ENCODE measurements around the gene USP17L17. TPM values are rescaled to one million over a fixed set of nuclear protein-coding genes. Genes with fewer than 3 reads are reported as not detected.
"Not testable (repeated sequence)": the region's sequence is repeated elsewhere in the genome, so short reads cannot be mapped to it uniquely, and the experiment has no call there.

Gene USP17L17
- not detected in 2 replicates for total RNA-seq (2014; rRNA removed; shearing (Covaris generic))

GRCh38 chr4:9243579-9243978 is at the start of gene USP17L17:
Gene USP17L17, plus strand, starts transcription at chr4:9243879. Its CDS starts 0 bp downstream, at chr4:9243879.
- not testable (repeated sequence) for H3K4me3 ChIP-seq (ENCODE audit: insufficient read depth, low read depth, low read length); DNase-seq; H3K36me3 ChIP-seq (replicated peaks; ENCODE audit: control insufficient read depth, insufficient read depth, low read length); H3K27me3 ChIP-seq (ENCODE audit: control insufficient read depth, insufficient read depth, low read length)

GRCh38 chr4:9210357-9210756 is 33.3 kb upstream of the USP17L17 start, which contains the start of gene USP17L10:
Gene USP17L10, plus strand, starts transcription at chr4:9210657. Its CDS starts 0 bp downstream, at chr4:9210657.
- not testable (repeated sequence) for DNase-seq; H3K27me3 ChIP-seq (ENCODE audit: control insufficient read depth, insufficient read depth, low read length); H3K4me3 ChIP-seq (ENCODE audit: insufficient read depth, low read depth, low read length); H3K36me3 ChIP-seq (replicated peaks; ENCODE audit: control insufficient read depth, insufficient read depth, low read length)

DNA sequence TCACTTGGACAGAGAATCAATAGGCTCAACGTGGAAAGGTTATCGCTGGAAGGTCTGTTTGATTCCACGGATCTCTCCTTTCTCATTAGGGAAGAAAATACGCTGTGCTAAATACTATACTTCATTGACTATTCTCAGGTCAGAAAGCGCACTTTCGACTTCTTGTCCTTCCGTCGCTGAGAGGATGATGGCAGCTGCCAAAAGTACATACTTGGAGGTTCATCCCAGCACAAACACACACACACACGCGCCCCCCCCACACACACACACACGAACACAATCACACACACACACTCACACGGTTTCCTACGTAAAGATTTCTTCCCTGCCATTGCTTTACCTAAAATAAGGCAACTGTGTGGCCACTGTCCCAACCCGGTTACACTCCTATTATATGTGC is 29.0 kb upstream of the USP17L17 start:
- not testable (repeated sequence) for H3K27me3 ChIP-seq (ENCODE audit: control insufficient read depth, insufficient read depth, low read length); DNase-seq; H3K4me3 ChIP-seq (ENCODE audit: insufficient read depth, low read depth, low read length); H3K36me3 ChIP-seq (replicated peaks; ENCODE audit: control insufficient read depth, insufficient read depth, low read length)

DNA sequence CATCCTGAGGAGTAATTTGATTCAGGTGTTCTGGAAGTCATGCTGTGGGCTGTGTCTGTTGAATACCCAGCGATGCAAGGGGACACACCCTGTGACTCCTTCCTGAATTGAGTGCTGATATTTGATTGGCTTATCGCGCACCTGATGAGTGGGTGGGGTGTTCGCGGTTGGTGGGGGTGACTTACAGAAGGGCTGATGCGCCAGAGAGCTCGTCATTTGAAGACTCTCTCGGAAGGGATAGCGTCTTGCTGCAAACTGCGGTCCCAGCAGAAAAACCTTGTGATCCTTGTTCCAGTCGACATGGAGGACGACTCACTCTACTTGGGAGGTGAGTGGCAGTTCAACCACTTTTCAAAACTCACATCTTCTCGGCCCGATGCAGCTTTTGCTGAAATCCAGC is 28.6 kb upstream of the USP17L17 start, which contains the start of gene USP17L11:
Gene USP17L11 (plus strand): TSS at position 301 of the 400 bp plus-strand sequence. CDS start 0 bp downstream, at position 301.
- not testable (repeated sequence) for H3K36me3 ChIP-seq (replicated peaks; ENCODE audit: control insufficient read depth, insufficient read depth, low read length); H3K27me3 ChIP-seq (ENCODE audit: control insufficient read depth, insufficient read depth, low read length); DNase-seq; H3K4me3 ChIP-seq (ENCODE audit: insufficient read depth, low read depth, low read length)

- H3K36me3 ChIP-seq (replicated peaks; ENCODE audit: control insufficient read depth, insufficient read depth, low read length); H3K27me3 ChIP-seq (ENCODE audit: control insufficient read depth, insufficient read depth, low read length); H3K4me3 ChIP-seq (ENCODE audit: insufficient read depth, low read depth, low read length); DNase-seq: not testable (repeated sequence)
Observed at GRCh38 chr4:9219852-9220251, 23.8 kb upstream of the USP17L17 start, which contains the start of gene USP17L12. Gene USP17L12, plus strand, starts transcription at chr4:9220152. Its CDS starts 0 bp downstream, at chr4:9220152.

- not testable (repeated sequence) for DNase-seq; H3K4me3 ChIP-seq (ENCODE audit: insufficient read depth, low read depth, low read length); H3K36me3 ChIP-seq (replicated peaks; ENCODE audit: control insufficient read depth, insufficient read depth, low read length); H3K27me3 ChIP-seq (ENCODE audit: control insufficient read depth, insufficient read depth, low read length)
Observed at GRCh38 chr4:9224596-9224995, 19.1 kb upstream of the USP17L17 start, which contains the start of gene USP17L13. Gene USP17L13, plus strand, starts transcription at chr4:9224896. Its CDS starts 0 bp downstream, at chr4:9224896.

GRCh38 chr4:9230249-9230648 is 13.4 kb upstream of the USP17L17 start:
- H3K4me3 ChIP-seq (ENCODE audit: insufficient read depth, low read depth, low read length); DNase-seq; H3K36me3 ChIP-seq (replicated peaks; ENCODE audit: control insufficient read depth, insufficient read depth, low read length); H3K27me3 ChIP-seq (ENCODE audit: control insufficient read depth, insufficient read depth, low read length): not testable (repeated sequence)

DNA sequence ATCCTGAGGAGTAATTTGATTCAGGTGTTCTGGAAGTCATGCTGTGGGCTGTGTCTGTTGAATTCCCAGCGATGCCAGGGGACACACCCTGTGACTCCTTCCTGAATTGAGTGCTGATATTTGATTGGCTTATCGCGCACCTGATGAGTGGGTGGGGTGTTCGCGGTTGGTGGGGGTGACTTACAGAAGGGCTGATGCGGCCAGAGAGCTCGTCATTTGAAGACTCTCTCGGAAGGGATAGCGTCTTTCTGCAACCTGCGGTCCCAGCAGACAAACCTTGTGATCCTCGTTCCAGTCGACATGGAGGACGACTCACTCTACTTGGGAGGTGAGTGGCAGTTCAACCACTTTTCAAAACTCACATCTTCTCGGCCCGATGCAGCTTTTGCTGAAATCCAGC is 9.6 kb upstream of the USP17L17 start, which contains the start of gene USP17L15:
Gene USP17L15 (plus strand): TSS at position 301 of the 400 bp plus-strand sequence. CDS start 0 bp downstream, at position 301.
- not testable (repeated sequence) for H3K27me3 ChIP-seq (ENCODE audit: control insufficient read depth, insufficient read depth, low read length); DNase-seq; H3K4me3 ChIP-seq (ENCODE audit: insufficient read depth, low read depth, low read length); H3K36me3 ChIP-seq (replicated peaks; ENCODE audit: control insufficient read depth, insufficient read depth, low read length)

DNA sequence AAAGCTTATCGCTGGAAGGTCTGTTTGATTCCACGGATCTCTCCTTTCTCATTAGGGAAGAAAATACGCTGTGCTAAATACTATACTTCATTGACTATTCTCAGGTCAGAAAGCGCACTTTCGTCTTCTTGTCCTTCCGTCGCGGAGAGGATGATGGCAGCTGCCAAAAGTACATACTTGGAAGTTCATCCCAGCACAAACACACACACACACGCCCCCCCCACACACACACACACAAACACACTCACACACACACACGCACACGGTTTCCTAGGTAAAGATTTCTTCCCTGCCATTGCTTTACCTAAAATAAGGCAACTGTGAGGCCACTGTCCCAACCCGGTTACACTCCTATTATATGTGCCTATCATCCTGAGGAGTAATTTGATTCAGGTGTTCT is 5.2 kb upstream of the USP17L17 start:
- H3K36me3 ChIP-seq (replicated peaks; ENCODE audit: control insufficient read depth, insufficient read depth, low read length); H3K27me3 ChIP-seq (ENCODE audit: control insufficient read depth, insufficient read depth, low read length); H3K4me3 ChIP-seq (ENCODE audit: insufficient read depth, low read depth, low read length); DNase-seq: not testable (repeated sequence)

GRCh38 chr4:9247953-9248680 is 4.4 kb downstream of the USP17L17 start, which contains the start of gene USP17L18:
Gene USP17L18, plus strand, starts transcription at chr4:9248630. Its CDS starts 0 bp downstream, at chr4:9248630.
- H3K27me3 ChIP-seq (ENCODE audit: control insufficient read depth, insufficient read depth, low read length); DNase-seq; H3K4me3 ChIP-seq (ENCODE audit: insufficient read depth, low read depth, low read length): not testable (repeated sequence)

DNA sequence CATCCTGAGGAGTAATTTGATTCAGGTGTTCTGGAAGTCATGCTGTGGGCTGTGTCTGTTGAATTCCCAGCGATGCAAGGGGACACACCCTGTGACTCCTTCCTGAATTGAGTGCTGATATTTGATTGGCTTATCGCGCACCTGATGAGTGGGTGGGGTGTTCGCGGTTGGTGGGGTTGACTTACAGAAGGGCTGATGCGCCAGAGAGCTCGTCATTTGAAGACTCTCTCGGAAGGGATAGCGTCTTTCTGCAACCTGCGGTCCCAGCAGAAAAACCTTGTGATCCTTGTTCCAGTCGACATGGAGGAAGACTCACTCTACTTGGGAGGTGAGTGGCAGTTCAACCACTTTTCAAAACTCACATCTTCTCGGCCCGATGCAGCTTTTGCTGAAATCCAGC is 9.4 kb downstream of the USP17L17 start, which contains the start of gene USP17L19:
Gene USP17L19 (plus strand): TSS at position 301 of the 400 bp plus-strand sequence. CDS start 0 bp downstream, at position 301.
- not testable (repeated sequence) for H3K27me3 ChIP-seq (ENCODE audit: control insufficient read depth, insufficient read depth, low read length); H3K4me3 ChIP-seq (ENCODE audit: insufficient read depth, low read depth, low read length); H3K36me3 ChIP-seq (replicated peaks; ENCODE audit: control insufficient read depth, insufficient read depth, low read length); DNase-seq

More at GRCh38 chr4:9247953-9248680, 4.4 kb downstream of the USP17L17 start, which contains the start of gene USP17L18:
- H3K36me3 ChIP-seq (replicated peaks; ENCODE audit: control insufficient read depth, insufficient read depth, low read length), result not testable (repeated sequence)

GRCh38 chr4:9257824-9258223 is 14.1 kb downstream of the USP17L17 start, which contains the start of gene USP17L20:
Gene USP17L20, plus strand, starts transcription at chr4:9258124. Its CDS starts 0 bp downstream, at chr4:9258124.
- DNase-seq; H3K4me3 ChIP-seq (ENCODE audit: insufficient read depth, low read depth, low read length); H3K27me3 ChIP-seq (ENCODE audit: control insufficient read depth, insufficient read depth, low read length); H3K36me3 ChIP-seq (replicated peaks; ENCODE audit: control insufficient read depth, insufficient read depth, low read length): not testable (repeated sequence)

DNA sequence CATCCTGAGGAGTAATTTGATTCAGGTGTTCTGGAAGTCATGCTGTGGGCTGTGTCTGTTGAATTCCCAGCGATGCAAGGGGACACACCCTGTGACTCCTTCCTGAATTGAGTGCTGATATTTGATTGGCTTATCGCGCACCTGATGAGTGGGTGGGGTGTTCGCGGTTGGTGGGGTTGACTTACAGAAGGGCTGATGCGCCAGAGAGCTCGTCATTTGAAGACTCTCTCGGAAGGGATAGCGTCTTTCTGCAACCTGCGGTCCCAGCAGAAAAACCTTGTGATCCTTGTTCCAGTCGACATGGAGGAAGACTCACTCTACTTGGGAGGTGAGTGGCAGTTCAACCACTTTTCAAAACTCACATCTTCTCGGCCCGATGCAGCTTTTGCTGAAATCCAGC is 18.9 kb downstream of the USP17L17 start, which contains the start of gene USP17L21:
Gene USP17L21 (plus strand): TSS at position 301 of the 400 bp plus-strand sequence. CDS start 0 bp downstream, at position 301.
- not testable (repeated sequence) for H3K27me3 ChIP-seq (ENCODE audit: control insufficient read depth, insufficient read depth, low read length); DNase-seq; H3K36me3 ChIP-seq (replicated peaks; ENCODE audit: control insufficient read depth, insufficient read depth, low read length)

GRCh38 chr4:9267319-9267718 is 23.6 kb downstream of the USP17L17 start, which contains the start of gene USP17L22:
Gene USP17L22, plus strand, starts transcription at chr4:9267619. Its CDS starts 0 bp downstream, at chr4:9267619.
- not testable (repeated sequence) for DNase-seq; H3K27me3 ChIP-seq (ENCODE audit: control insufficient read depth, insufficient read depth, low read length)

More for the DNA sequence above, 18.9 kb downstream of the USP17L17 start, which contains the start of gene USP17L21:
- not testable (repeated sequence) for H3K4me3 ChIP-seq (ENCODE audit: insufficient read depth, low read depth, low read length)

More at GRCh38 chr4:9267319-9267718, 23.6 kb downstream of the USP17L17 start, which contains the start of gene USP17L22:
- not testable (repeated sequence) for H3K4me3 ChIP-seq (ENCODE audit: insufficient read depth, low read depth, low read length); H3K36me3 ChIP-seq (replicated peaks; ENCODE audit: control insufficient read depth, insufficient read depth, low read length)

Measured in H7 (cell line).